HG02970 (cell line): Measurements from ENCODE around the gene CTNNBL1.
"Not testable (repeated sequence)": the region's sequence is repeated elsewhere in the genome, so short reads cannot be mapped to it uniquely, and the experiment has no call there.

Experiments used
- ATAC-seq: cut with Tn5 transposase; IDR thresholded peaks from one replicate; pipeline ENCODE4 v1.9.1; 2021; ENCODE audit warnings: mild to moderate bottlenecking, moderate library complexity, moderate number of reproducible peaks; ENCODE audit not compliant: unreplicated experiment, low FRiP score

Gene CTNNBL1

GRCh38 chr20:37704955-37705354, 11.1 kb downstream of the CTNNBL1 start:
- no peak for ATAC-seq

- no peak for ATAC-seq
Observed at GRCh38 chr20:37706298-37706697, 12.5 kb downstream of the CTNNBL1 start.

- no peak for ATAC-seq
Observed at GRCh38 chr20:37711001-37711400, 17.2 kb downstream of the CTNNBL1 start.

- no peak for ATAC-seq
Observed at GRCh38 chr20:37711994-37712964, 18.4 kb downstream of the CTNNBL1 start.

- ATAC-seq: no peak
Observed at GRCh38 chr20:37713396-37713795, 19.6 kb downstream of the CTNNBL1 start.

GRCh38 chr20:37714978-37715672, 21.3 kb downstream of the CTNNBL1 start:
- no peak for ATAC-seq

- ATAC-seq: no peak
Observed at GRCh38 chr20:37721751-37722150, 27.9 kb downstream of the CTNNBL1 start.

- ATAC-seq: not testable (repeated sequence)
Observed at GRCh38 chr20:37722312-37722711, 28.5 kb downstream of the CTNNBL1 start.

- no peak for ATAC-seq
Observed at GRCh38 chr20:37723668-37724067, 29.8 kb downstream of the CTNNBL1 start.

- ATAC-seq: no peak
Observed at GRCh38 chr20:37725165-37725564, 31.3 kb downstream of the CTNNBL1 start.

- ATAC-seq: no peak
Observed at GRCh38 chr20:37725855-37726254, 32.0 kb downstream of the CTNNBL1 start.

- ATAC-seq: no peak
Observed at GRCh38 chr20:37726321-37726720, 32.5 kb downstream of the CTNNBL1 start.

GRCh38 chr20:37726971-37727956, 33.4 kb downstream of the CTNNBL1 start:
- no peak for ATAC-seq

- no peak for ATAC-seq
Observed at GRCh38 chr20:37727957-37728634, 34.3 kb downstream of the CTNNBL1 start.

GRCh38 chr20:37728635-37728983, 34.8 kb downstream of the CTNNBL1 start:
- no peak for ATAC-seq

GRCh38 chr20:37729452-37729851, 35.6 kb downstream of the CTNNBL1 start:
- no peak for ATAC-seq

- ATAC-seq: no peak
Observed at GRCh38 chr20:37729909-37730308, 36.1 kb downstream of the CTNNBL1 start.

GRCh38 chr20:37733416-37733815, 39.6 kb downstream of the CTNNBL1 start:
- no peak for ATAC-seq

GRCh38 chr20:37734228-37734985, 40.6 kb downstream of the CTNNBL1 start:
- no peak for ATAC-seq
